Endometrial microvascular endothelial cells (primary cell): ENCODE data around the gene SRL. TPM values are rescaled to one million over a fixed set of nuclear protein-coding genes. Genes with fewer than 3 reads are reported as not detected.
"Not testable (repeated sequence)": the region's sequence is repeated elsewhere in the genome, so short reads cannot be mapped to it uniquely, and the experiment has no call there.

Experiments used
- in situ Hi-C: cut with HindIII; loops from 2 replicates; pipeline ENCODE4 v1.10.0; 2017; ENCODE audit warnings: low sequenced_read_pairs, low pct_unique_long_range_greater_than_20kb; ENCODE audit errors: inconsistent ontology term
- total RNA-seq: library from RNA; depleted of rRNA; stranded (reverse); fragments of >200 nt; gene quantifications from one replicate; pipeline ENCODE4 v1.2.3, GENCODE V29; 2015; ENCODE audit errors: inconsistent ontology term

SRL gene
- total RNA-seq, 1 donor from 2014 or later: not detected

DNA sequence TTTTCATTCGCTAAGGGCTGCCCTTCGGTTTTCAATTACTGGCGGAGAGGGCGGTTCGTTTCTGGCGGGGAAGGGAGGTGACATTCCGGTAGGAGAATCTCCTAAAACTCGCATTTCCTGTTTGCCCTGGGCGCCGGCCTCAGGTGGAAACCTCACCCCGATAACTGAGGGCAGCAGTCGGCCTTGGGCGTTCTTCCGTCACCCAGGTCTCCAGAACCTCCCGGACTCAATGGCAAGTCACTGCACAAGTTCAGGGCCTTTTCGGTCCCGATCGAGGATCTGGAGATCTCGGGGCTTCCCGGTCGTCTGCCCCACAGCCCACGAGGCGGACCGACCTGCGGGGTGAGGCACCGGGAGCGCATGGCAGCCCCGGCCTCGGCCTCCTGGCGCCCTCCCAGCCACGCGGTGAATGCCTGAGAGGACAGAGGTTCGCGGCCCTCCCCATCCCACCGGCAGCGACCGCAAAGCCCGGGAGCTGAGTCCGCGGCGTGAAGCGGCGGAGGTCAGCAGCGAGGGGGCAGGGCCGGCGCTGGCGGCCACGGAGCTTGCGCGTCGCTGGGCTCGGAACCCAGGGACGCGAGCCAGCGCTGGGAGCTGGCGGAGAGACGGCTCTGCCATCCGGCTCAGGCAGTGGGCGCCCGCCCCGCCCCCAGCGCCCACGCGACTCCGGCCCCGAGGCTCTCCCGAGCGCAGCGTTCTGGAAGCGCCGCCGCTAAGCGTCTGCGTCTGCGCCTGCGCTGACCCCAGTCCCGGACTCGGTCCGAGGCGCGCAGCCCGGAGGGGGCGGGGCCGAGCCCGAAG lies 58.4 kb downstream of the SRL start:
- in situ Hi-C loops: no loop called here

DNA sequence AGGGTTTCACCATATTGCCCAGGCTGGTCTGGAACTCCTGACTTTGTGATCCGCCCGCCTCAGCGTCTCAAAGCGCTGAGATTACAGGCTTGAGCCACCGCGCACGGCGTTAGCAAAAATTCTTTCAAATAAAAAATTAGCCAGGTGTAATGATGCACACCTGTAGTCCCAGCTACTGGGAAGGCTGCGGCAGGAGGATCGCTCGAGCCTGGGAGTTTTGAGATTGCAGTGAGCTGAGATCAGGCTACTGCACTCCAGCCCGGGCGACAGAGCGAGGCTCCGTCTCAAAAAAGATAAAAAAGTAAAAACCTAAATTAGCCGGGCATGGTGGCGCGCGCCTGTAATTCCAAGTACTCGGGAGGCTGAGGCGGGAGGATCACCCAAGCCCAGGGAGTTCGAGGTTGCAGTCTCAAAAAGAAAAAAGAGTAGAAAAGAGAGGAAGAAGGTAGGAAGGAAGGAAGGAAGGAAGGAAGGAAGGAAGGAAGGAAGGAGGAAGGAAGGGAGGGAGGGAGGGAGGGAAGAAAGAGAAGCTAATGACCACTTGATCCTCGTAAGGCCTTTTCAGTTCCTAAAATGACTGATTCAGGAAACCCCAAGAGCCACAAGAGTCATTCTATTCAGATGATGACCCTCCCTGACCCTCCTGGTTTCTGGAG lies 59.2 kb downstream of the SRL start:
- in situ Hi-C loops: no loop called here

DNA sequence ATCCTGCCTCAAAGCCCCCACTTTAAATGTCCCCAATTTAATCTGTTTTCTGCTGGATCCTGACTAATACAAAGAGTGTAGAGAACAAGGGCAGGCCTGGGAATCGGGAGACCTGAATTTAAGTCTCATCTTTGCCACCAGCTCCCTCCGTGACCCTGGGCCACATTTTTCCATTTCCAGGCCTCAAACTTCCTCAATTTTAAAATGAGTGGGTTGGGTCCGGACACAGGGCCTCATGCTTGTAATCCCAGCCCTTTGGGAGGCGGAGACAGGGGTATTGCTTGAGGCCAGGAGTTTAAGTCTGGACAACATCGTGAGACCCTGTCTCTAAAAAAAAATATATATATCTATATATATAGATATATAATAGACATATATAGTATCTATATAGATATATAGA lies 61.4 kb downstream of the SRL start:
- in situ Hi-C loops: no loop called here

DNA sequence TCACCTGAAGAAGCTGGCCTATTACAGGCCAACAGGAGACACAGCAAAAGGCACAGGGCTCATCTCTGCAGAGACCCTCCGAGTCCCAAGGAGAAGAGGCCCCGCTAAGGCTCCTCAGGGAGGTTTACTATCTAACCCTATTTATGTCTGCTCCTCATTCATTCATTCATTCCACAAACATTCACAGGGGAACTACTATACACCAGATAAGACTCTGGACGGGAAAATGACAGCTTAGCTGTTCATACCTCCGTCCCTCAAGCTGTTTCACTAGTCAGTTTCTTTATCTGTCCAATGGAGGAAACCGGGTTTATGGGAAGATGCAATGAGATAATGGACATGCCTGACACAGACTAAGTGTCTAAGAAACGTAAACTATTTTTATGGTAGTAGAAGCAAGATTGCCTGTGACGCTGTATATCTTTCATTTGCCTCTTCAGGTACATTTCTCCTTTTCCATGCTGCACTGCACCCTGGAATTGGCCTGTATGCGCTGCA lies 62.1 kb downstream of the SRL start:
- in situ Hi-C loops: no loop called here

DNA sequence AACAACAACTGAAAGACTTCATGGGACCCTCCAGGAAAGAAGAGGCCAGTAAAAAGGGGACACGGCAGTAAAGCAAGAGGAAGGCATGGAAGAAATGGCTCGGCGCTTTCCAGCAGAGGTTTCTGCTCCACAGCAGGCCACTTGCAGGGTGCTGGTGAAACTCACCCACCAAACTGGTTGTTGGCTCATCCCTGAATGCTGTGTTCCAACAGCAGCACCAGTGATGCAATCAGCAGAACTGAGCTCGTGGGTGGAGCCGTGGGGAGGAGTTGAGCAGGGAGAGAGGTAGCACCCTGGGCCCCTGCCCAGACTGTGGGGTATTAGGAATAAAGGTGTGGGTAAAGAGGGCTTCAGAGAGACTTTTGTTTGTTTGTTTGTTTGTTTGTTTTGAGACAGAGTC lies 62.9 kb downstream of the SRL start:
- in situ Hi-C loops: no loop called here

DNA sequence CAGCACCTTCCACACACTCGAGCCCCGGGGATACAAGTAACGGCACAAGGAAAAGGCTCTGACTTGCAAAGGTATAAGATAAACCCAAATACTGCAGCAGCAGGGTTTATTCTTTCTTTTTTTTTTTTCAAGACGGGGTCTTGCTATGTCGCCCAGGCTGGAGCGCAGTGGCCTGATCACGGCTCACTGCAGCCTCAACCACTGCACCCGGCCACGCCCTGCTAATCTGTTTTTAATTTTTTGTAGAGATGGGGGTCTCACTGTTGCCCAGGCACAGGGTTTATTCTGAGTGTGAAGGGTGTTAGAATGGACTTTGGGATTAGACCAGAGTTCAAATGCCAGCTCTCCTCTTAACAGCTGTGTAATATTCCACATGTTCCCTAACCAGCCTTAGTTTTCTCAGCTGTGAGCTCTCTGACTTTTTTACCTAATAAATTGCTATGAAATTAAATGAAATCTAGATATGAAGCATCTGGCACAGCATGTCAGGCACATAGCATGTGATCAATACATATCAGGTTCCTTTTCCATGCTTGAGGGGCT lies 63.3 kb downstream of the SRL start:
- in situ Hi-C loops: no loop called here

DNA sequence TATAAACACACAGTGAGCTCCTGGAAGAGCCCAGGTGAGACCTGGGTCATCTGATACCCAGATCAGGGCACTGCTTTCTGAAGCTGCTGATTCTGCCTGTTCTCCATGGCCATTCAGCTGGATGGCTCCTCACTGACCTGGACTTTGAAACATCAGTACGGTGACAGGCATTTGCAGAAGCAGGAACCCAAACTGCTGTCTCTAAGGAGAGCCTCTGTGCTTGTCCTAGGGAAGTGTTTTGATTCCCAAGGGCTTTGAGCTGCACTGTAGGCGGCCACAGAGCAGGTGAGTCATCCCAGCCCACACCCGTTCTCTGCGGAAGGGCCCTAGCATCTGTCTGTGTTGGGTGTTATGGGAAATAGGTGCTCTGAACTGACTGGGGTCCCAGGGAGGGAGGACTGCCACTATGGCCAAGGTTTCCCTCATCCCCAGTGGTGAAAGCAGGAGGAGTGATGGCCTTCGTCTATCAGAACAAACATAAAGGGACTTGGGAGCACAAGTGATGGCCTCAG lies 64.9 kb downstream of the SRL start:
- in situ Hi-C loops: no loop called here

DNA sequence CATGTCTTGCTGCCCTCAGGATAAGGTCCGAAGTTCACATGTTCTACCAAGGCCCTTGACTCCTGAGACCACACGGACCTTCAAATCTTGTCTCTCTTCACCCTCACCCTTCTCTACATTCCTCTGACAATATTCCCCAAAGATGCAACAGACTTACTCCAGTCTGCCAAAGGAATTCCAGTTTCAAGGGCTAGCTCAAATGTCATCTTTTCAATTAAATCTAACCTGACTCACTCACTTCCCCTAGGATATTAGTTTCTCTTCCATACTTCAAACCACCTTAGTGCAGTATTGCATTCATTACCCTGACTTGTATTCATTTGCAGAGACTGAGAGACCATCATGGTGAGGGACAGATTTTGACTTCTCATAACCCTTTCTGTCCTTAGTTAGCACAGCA lies 66.0 kb downstream of the SRL start:
- in situ Hi-C loops: no loop called here

DNA sequence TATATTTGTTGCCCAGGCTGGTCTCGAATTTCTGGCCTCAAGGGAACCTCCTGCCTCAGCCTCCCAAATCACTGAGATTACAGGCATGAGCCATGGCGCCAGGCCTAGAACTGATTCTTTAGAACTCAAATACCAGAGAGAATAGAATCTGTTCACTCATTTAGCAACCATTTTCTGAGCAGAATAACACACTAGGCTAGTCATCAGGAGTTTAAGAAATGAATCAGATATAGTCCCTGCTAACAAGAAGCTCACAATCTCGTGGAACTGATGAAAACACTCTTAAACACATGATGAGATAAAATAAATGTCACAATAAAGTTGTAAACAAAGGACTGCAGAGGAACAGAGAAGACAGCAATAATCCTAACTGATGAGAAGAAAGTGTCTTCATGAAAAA lies 69.8 kb downstream of the SRL start:
- in situ Hi-C loops: no loop called here

DNA sequence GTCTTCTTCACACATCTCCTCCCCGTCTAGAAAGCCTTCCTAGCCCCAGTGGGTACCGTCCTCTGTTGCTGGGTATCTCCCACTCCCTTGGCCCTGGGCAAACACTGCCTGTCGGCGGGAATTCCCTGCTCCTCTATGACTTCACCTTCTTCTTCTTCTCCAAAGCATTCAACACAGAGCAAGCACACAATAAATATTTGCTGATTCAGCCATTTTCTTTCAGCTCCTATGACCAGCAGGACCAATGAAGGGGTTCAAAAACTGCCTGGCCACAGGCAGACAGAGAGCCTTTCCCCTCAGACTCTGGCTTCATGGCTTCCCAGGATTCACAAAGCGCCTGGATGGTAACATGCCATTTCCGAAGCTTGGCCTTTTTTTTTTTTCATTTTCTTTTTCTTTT lies 72.5 kb downstream of the SRL start:
- in situ Hi-C loops: no loop called here

DNA sequence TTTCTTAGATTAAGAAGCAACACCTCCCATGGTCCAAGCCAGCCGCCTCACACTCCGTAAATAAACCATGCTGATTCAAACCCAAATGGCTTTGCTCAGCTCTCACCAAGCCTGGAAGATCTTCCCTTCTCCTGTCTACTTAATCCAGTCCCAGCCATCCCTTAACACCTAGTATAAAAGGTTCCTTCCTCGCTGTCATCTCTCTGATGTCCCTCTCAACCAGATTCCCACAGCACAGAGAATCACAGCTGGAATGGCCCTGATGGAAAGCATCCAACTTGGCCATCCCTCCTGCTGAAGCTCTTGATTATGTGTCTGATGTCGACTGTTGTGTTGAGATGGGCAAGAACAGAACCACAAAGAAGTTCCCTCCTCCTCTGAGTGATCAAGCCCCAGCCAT lies 75.1 kb downstream of the SRL start:
- in situ Hi-C loops: no loop called here

DNA sequence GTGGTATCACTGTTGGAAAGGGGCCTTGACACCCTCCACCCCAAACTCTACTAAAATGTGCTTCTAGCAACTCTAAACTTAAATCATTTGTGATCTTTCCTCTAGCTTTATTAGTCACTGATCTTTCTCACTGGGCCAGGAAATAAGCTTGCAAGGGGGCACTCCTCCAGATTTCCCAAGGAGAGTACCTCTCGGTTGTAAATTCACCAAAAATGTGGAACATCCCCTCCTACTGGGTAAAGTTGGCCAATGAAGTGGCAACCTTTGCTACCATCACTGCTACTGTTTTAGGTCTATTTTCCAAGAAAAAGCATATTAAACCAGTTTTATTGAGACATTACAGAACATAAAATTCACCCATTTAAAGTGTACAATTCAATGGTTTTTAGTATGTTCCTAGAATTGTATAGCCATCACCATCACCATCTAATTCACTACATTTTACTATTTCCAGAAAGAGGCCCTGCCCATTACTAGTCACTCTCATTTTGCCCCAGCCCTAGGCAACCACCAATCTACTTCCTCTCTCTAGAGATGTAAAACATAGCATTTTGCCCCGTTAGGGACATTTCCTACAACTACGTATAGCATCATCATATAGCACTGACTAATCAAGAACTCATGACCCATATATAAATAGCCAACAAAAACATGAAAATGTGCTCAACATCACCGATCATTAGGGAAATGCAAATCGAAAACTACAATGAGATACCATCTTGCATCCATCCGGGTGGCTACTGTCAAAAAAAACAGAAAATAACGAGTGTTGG lies 81.0 kb downstream of the SRL start:
- in situ Hi-C loops: no loop called here

DNA sequence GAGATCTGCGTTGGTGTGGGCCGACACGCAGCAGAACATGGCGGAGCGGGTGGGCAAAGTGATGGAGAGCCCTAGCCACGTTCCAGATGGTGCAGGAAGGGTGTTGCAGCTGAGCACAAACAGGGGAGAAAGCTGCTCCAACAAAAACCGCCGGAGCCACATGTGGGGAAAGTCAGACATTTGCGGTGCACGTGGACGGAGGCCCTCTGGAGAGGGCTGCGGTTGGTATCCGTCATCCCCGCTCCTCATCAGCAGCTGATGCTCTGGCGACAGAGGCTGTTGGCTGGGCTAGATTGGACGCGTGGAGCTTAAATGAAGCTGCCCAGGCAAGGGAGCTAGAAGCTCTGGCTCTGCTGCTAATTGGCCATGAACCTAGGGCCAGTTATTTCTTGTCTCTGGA lies 82.2 kb downstream of the SRL start:
- in situ Hi-C loops: no loop called here

DNA sequence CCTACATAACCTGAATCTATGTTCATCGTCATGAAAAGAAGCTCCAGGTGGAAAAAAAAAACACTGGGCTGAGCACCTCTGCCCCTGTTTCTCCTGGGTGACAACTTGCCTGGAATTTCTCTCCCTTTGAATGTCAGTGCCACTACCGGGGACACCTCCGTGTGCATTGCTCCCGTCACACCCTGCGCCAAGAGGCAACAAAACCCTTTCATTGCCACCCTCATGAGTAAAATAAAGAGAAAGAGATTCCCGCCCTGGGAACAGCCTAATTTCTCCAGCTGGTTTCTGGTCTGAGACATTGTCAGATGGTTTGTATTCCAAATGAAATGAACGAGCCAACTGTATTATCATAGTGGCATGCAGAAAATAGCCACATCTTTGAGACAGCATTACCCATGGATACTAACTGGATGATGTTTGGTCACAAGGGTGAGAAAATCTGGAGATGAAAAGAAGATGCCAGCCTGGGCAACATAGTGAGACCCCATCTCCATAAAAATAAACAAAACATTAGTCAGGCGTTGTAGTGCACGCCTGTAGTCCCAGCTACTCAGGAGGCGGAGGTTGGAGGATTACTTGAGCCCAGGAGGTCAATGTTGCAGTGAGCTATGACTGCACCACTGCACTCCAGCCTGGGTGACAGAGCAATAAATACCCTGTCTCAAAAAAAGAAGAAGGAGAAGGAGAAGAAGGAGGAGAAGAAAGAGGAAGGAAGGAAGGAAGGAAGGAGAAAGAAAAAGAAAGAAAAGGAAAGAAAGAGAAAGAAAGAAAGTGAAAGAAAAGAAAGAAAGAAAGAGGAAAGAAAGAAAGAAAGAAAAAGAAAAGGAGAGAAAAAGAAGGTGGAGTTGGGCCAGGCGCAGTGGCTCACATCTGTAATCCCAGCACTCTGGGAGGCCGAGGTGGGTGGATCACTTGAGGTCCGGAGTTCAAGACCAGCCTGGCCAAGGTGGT lies 83.5 kb downstream of the SRL start:
- in situ Hi-C loops: no loop called here

DNA sequence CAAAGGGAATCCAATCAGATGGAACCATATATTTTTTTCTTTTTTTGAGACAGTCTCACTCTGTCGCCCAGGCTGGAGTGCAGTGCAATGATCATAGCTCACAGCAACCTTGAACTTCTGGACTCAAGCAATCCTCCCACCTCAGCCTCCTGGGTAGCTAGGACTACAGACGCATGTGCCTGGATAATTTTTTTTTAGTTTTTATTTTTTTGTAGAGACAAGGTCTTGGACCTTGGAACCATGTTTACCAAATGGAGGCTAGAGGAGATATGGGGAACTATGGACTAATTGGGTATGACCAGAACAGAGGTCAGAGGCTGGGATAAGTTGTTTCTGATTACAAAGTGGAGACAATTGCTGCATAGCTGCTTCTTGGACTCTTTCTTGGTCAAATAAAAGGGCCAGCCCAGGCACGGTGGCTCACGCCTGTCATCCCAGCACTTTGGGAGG lies 84.5 kb downstream of the SRL start:
- in situ Hi-C loops: no loop called here

DNA sequence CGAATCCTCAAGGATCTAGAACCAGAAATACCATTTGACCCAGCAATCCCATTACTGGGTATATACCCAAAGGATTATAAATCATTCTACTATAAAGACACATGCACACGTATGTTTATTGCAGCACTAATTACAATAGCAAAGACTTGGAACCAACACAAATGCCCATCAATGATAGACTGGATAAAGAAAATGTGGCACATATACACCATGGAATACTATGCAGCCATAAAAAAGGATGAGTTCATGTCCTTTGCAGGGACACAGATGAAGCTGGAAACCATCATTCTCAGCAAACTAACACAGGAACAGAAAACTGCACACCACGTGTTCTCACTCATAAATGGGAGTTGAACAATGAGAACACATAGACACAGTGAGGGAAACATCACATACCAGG lies 85.4 kb downstream of the SRL start:
- in situ Hi-C loops: not testable (repeated sequence)

DNA sequence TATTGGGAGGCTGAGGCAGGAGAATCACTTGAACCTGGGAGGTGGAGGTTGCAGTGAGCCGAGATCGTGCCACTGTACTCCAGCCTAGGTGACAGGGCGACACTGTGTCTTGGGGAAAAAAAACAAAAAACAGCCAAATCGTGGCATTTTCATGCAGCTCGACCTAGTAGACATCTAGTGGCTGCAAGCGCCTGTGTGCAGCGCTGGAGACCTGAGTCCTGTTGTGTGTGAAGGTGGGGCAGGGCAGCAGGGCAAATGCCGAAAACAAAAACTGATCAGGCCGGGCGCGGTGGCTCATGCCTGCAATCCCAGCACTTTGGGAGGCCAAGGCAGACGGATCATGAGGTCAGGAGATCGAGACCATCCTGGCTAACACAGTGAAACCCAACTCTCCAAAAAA lies 88.5 kb downstream of the SRL start:
- in situ Hi-C loops: not testable (repeated sequence)

DNA sequence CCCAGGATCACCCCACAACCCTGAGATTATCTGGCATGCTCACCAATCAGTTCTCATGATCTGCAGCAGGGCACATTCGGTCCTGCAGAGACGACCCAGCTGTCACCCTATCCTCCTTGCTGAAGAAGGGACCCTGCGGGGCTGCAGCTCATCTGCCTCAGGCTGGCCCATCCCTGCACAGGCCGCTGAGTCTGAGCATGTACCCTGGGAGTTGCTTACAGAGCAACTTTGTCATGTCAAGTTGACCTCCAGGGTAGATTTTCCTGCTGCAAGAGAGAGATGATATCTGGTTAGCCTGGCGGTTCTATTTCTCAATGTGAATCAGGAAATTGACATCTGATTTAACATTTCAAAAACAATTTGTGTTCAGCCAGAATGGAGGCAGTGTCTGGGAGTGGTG lies 89.6 kb downstream of the SRL start:
- in situ Hi-C loops: no loop called here
